Vagina (tissue), 2 donors: ENCODE data around the gene AFG3L2. TPM values are rescaled to one million over a fixed set of nuclear protein-coding genes. Genes with fewer than 3 reads are reported as not detected.

Experiments
- DNase-seq, 2 donors: peaks; one replicate each; pipeline ENCODE4 v3.0.0-alpha.2; 2017; ENCODE audit errors: extremely low spot score in 2 of 2
- H3K27ac ChIP-seq: fragments of 200-600 bp; sonication (generic); one replicate; pipeline ENCODE4 v1.5.1; 2019
- H3K27me3 ChIP-seq: fragments of 200-600 bp; sonication (generic); one replicate; pipeline ENCODE4 v1.5.1; 2019
- H3K36me3 ChIP-seq, 2 donors: fragments of 200-600 bp; sonication (generic); one replicate each; pipeline ENCODE4 v1.5.1; 2017 to 2019
- H3K4me1 ChIP-seq: fragments of 200-600 bp; sonication (generic); one replicate; pipeline ENCODE4 v1.5.1; 2019
- H3K4me3 ChIP-seq, 2 donors: fragments of 200-600 bp; sonication (generic); 1 replicate in 1 of 2; 2 replicates in 1 of 2; pipeline ENCODE4 v1.5.1; 2016 to 2019
- H3K9me3 ChIP-seq: fragments of 200-600 bp; sonication (generic); one replicate; pipeline ENCODE4 v1.5.1; 2019
- CTCF ChIP-seq, 3 experiments: fragments of 450-650 bp in 2 of 3; fragments of 200-600 bp in 1 of 3; sonication (generic) in 1 of 3; IDR thresholded peaks; one replicate each; pipeline ENCODE4 v1.5.1; 2017 to 2019; ENCODE audit warnings: antibody characterized with exemption in 3 of 3, mild to moderate bottlenecking in 2 of 3, moderate library complexity in 2 of 3
- POLR2A ChIP-seq, 2 donors: fragments of 450-650 bp; IDR thresholded peaks; one replicate each; pipeline ENCODE4 v1.6.1; 2017; ENCODE audit warnings: antibody characterized with exemption in 2 of 2, mild to moderate bottlenecking in 2 of 2, moderate library complexity in 2 of 2
- POLR2AphosphoS5 ChIP-seq, 2 donors: sonication (generic); formaldehyde crosslinking; IDR thresholded peaks; one replicate each; pipeline ENCODE4 v1.9.0; 2017; ENCODE audit warnings: antibody characterized with exemption in 2 of 2, mild to moderate bottlenecking in 2 of 2, low read depth in 1 of 2; ENCODE audit not compliant: insufficient read depth in 1 of 2
- intact Hi-C: fragments of 100-400 bp; cut with DNase I; formaldehyde crosslinking; loops from one replicate; pipeline ENCODE4 v1.15.1; 2023
- total RNA-seq: library from RNA; depleted of rRNA; stranded (reverse); fragments of >200 nt; gene quantifications from one replicate; pipeline ENCODE4 v1.2.3, GENCODE V29; 2016

Gene AFG3L2
- total RNA-seq, 1 donor from 2014 or later, result 38.3 TPM

- Histone ChIP-seq H3K4me3 (peak overlapping the region; percentile 48 to 92), H3K9me3 (no peaks in the 10 kb centered on the region), H3K4me1 (peaks cover 42% of the 10 kb centered on the region), H3K27me3 (no peaks in the 10 kb centered on the region), H3K36me3 (no peaks in the 10 kb centered on the region), H3K27ac (peak overlapping the region; percentile 68)
- peak in 1 of 3 experiments; percentile 41 for TF ChIP-seq CTCF (IDR thresholded peaks at IDR 0.05)
- TF ChIP-seq POLR2A (IDR thresholded peaks at IDR 0.05), result peak in 1 of 2 donors; percentile 58
- peak; percentile 33 to 91 for TF ChIP-seq POLR2AphosphoS5 (IDR thresholded peaks at IDR 0.05; ENCODE audit: insufficient read depth in 1 of 2, low read depth in 1 of 2)
- intact Hi-C loops, result no loop called here
- no peak for DNase-seq
Measured at GRCh38 chr18:12377556-12378197, 650 bp upstream of the AFG3L2 start.

- Histone ChIP-seq H3K9me3 (no peaks in the 10 kb centered on the region), H3K27ac (peak overlapping the region; percentile 98), H3K4me1 (peaks cover 42% of the 10 kb centered on the region), H3K36me3 (no peaks in the 10 kb centered on the region), H3K4me3 (peak overlapping the region; percentile 68 to 92), H3K27me3 (no peaks in the 10 kb centered on the region)
- intact Hi-C loops, result no loop called here
- TF ChIP-seq POLR2AphosphoS5 (IDR thresholded peaks at IDR 0.05; ENCODE audit: insufficient read depth in 1 of 2, low read depth in 1 of 2), result no peak
- TF ChIP-seq CTCF (IDR thresholded peaks at IDR 0.05), result no peak
- no peak for TF ChIP-seq POLR2A (IDR thresholded peaks at IDR 0.05)
- no peak for DNase-seq
Measured at GRCh38 chr18:12376034-12376753, 833 bp downstream of the AFG3L2 start.

GRCh38 chr18:12374401-12374800, 2.6 kb downstream of the AFG3L2 start:
- intact Hi-C loops, result no loop called here

GRCh38 chr18:12373771-12374116, 3.3 kb downstream of the AFG3L2 start:
- Histone ChIP-seq H3K9me3 (no peaks in the 10 kb centered on the region), H3K4me1 (peaks cover 42% of the 10 kb centered on the region), H3K36me3 (peaks cover 0 to 5% of the 10 kb centered on the region in 2 donors), H3K27me3 (no peaks in the 10 kb centered on the region), H3K4me3 (no peak overlapping the region), H3K27ac (no peak overlapping the region)
- TF ChIP-seq POLR2AphosphoS5 (IDR thresholded peaks at IDR 0.05; ENCODE audit: insufficient read depth in 1 of 2, low read depth in 1 of 2) (no peak), CTCF (IDR thresholded peaks at IDR 0.05) (no peak), POLR2A (IDR thresholded peaks at IDR 0.05) (no peak)
- DNase-seq, result no peak
- intact Hi-C loops, result no loop called here

More at GRCh38 chr18:12374401-12374800, 2.6 kb downstream of the AFG3L2 start:
- Histone ChIP-seq H3K27me3 (no peaks in the 10 kb centered on the region), H3K27ac (no peak overlapping the region), H3K36me3 (peaks cover 0 to under 1% of the 10 kb centered on the region in 2 donors), H3K4me3 (no peak overlapping the region), H3K4me1 (peaks cover 42% of the 10 kb centered on the region), H3K9me3 (no peaks in the 10 kb centered on the region)
- DNase-seq, result no peak
- TF ChIP-seq POLR2AphosphoS5 (IDR thresholded peaks at IDR 0.05; ENCODE audit: insufficient read depth in 1 of 2, low read depth in 1 of 2), result no peak
- no peak for TF ChIP-seq POLR2A (IDR thresholded peaks at IDR 0.05)
- no peak for TF ChIP-seq CTCF (IDR thresholded peaks at IDR 0.05)
